Thoracic aorta (tissue), 2 donors: ENCODE data around the gene PCBP4. TPM values are rescaled to one million over a fixed set of nuclear protein-coding genes. Genes with fewer than 3 reads are reported as not detected.

Experiments
- ATAC-seq: fragments of 150-250 bp; one replicate; pipeline ENCODE4 v1.8.0; 2017; ENCODE audit warnings: low read depth; ENCODE audit not compliant: insufficient number of reproducible peaks, low FRiP score
- DNase-seq: peaks from one replicate; pipeline ENCODE4 v3.0.0-alpha.2; 2020; ENCODE audit warnings: low spot score
- H3K27ac ChIP-seq, 2 donors: fragments of 200-600 bp; sonication (generic); 1 replicate in 1 of 2; 2 replicates in 1 of 2; pipeline ENCODE4 v1.5.1; 2016; ENCODE audit warnings: mild to moderate bottlenecking in 2 of 2, moderate library complexity in 2 of 2
- H3K27me3 ChIP-seq: fragments of 200-600 bp; sonication (generic); replicated peaks from 2 replicates; pipeline ENCODE4 v1.6.0; 2016; ENCODE audit warnings: mild to moderate bottlenecking; ENCODE audit not compliant: insufficient read depth
- H3K36me3 ChIP-seq: fragments of 200-600 bp; sonication (generic); one replicate; pipeline ENCODE4 v1.5.1; 2016
- H3K4me1 ChIP-seq, 2 donors: fragments of 200-600 bp; sonication (generic); 1 replicate in 1 of 2; 2 replicates in 1 of 2; pipeline versions ENCODE4 v1.5.1 to v1.6.0; 2016; ENCODE audit warnings: low read depth in 2 of 2, mild to moderate bottlenecking in 1 of 2; ENCODE audit not compliant: control insufficient read depth in 1 of 2
- H3K4me3 ChIP-seq: fragments of 200-600 bp; sonication (generic); 2 replicates; pipeline ENCODE4 v1.5.1; 2016; ENCODE audit warnings: mild to moderate bottlenecking
- H3K9me3 ChIP-seq: fragments of 200-600 bp; sonication (generic); 2 replicates; pipeline ENCODE4 v1.5.1; 2016
- CTCF ChIP-seq: fragments of 200-600 bp; sonication (generic); IDR thresholded peaks from one replicate; pipeline ENCODE4 v1.5.1; 2019; ENCODE audit warnings: antibody characterized with exemption
- total RNA-seq, 2 donors: library from RNA; depleted of rRNA; stranded (reverse); fragments of >200 nt; gene quantifications; one replicate each; pipeline versions ENCODE4 v1.1.0 to v1.2.3, GENCODE V29; 2016

Gene PCBP4
- total RNA-seq = 100 to 1,000 TPM; 127 to 144 TPM

GRCh38 chr3:51967384-51968169 lies at the start of gene PCBP4:
TSS of gene PCBP4 (minus strand) at chr3:51967454. CDS start at chr3:51961240, 6,214 bp downstream.
- Histone ChIP-seq H3K4me1 (peaks cover 35 to 51% of the 10 kb centered on the region in 2 donors), H3K27me3 (no peaks in the 10 kb centered on the region), H3K27ac (peak within 1 kb of the TSS; percentile 91 to 98), H3K36me3 (no peaks in the 10 kb centered on the region), H3K9me3 (no peaks in the 10 kb centered on the region), H3K4me3 (peak within 1 kb of the TSS; percentile 98)
- ATAC-seq (peak; percentile 67), DNase-seq (no peak)
- TF ChIP-seq CTCF = no peak

- H3K4me1 ChIP-seq = peaks cover 21 to 51% of the 10 kb centered on the region in 2 donors
- H3K36me3 ChIP-seq = no peaks in the 10 kb centered on the region
Observed at GRCh38 chr3:52015438-52016228, 48.4 kb upstream of the PCBP4 start.

GRCh38 chr3:52014613-52015012 lies 47.4 kb upstream of the PCBP4 start:
- H3K27me3 ChIP-seq = no peaks in the 10 kb centered on the region
- no peak overlapping the region for H3K4me3 ChIP-seq
- DNase-seq (no peak), ATAC-seq (no peak)
- no peak overlapping the region for H3K27ac ChIP-seq
- no peaks in the 10 kb centered on the region for H3K9me3 ChIP-seq
- TF ChIP-seq CTCF = no peak
- peaks cover 12 to 41% of the 10 kb centered on the region in 2 donors for H3K4me1 ChIP-seq
- H3K36me3 ChIP-seq = no peaks in the 10 kb centered on the region

More at GRCh38 chr3:52015438-52016228, 48.4 kb upstream of the PCBP4 start:
- DNase-seq = no peak
- Histone ChIP-seq H3K27ac (peak overlapping the region; percentile 92 to 95), H3K9me3 (no peaks in the 10 kb centered on the region), H3K4me3 (no peak overlapping the region), H3K27me3 (no peaks in the 10 kb centered on the region)
- no peak for ATAC-seq
- TF ChIP-seq CTCF = no peak

GRCh38 chr3:52013802-52014598 lies 46.7 kb upstream of the PCBP4 start:
- ATAC-seq (no peak), DNase-seq (no peak)
- H3K27me3 ChIP-seq = no peaks in the 10 kb centered on the region
- TF ChIP-seq CTCF = no peak
- peaks cover 7 to 35% of the 10 kb centered on the region in 2 donors for H3K4me1 ChIP-seq
- no peak overlapping the region for H3K27ac ChIP-seq
- H3K36me3 ChIP-seq = no peaks in the 10 kb centered on the region
- H3K9me3 ChIP-seq = no peaks in the 10 kb centered on the region
- no peak overlapping the region for H3K4me3 ChIP-seq
